ENCODE data around the gene ASB5. TPM values are rescaled to one million over a fixed set of nuclear protein-coding genes. Genes with fewer than 3 reads are reported as not detected.

The ASB5 gene, protein sequence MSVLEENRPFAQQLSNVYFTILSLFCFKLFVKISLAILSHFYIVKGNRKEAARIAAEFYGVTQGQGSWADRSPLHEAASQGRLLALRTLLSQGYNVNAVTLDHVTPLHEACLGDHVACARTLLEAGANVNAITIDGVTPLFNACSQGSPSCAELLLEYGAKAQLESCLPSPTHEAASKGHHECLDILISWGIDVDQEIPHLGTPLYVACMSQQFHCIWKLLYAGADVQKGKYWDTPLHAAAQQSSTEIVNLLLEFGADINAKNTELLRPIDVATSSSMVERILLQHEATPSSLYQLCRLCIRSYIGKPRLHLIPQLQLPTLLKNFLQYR
- total RNA-seq (2022; extraction: Qiagen RNA extraction), result 0.02 to 0.09 TPM (median 0.08 TPM) in 3 of 5 replicates, not detected in the others

DNA sequence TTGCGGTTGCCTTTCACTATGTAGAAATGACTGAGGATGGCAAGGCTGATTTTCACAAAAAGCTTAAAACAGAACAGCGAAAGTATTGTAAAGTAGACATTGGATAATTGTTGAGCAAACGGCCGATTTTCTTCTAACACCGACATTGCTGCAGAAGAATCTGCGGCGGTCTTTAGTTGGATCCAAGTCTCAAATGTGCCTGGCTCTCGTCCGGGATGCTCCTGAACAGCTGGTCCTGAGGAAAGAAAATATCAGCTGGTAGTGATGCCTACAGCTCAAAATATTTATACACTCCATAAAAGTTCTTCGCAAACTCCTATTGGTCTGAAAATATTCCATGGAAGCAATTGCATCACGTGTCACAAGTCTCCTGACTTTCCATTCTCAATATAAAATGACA, at the start of gene ASB5:
Gene ASB5, minus strand, starts transcription at position 260 of the 400 bp plus-strand sequence. Its CDS starts 114 bp downstream, at position 146.

GRCh38 chr4:176195184-176195978, 73.6 kb downstream of the ASB5 start, which contains the start of gene SPATA4:
SPATA4 (minus strand) TSS chr4:176195585; CDS start chr4:176195562, 23 bp downstream.

Other genes with a start within 250 kb of the ASB5 start
- gene WDR17, start 203.4 kb downstream of the ASB5 start, total RNA-seq (2022; extraction: Qiagen RNA extraction), result 1.4 to 2.2 TPM (median 1.9 TPM) in 5 replicates
- gene SPATA4, start 73.6 kb downstream of the ASB5 start, total RNA-seq (2022; extraction: Qiagen RNA extraction), result 0.17 to 0.31 TPM (median 0.26 TPM) in 4 of 5 replicates, not detected in the other
- gene SPCS3, start 50.7 kb upstream of the ASB5 start, total RNA-seq (2022; extraction: Qiagen RNA extraction), result 30.5 to 45.4 TPM (median 38.9 TPM) in 5 replicates

Data from A549 treated with CORT108297 at 1 μM for 4 hours (cell line).